Activated T-helper 1 cell treated with anti-CD3 and anti-CD28 coated beads, Interleukin-2, amount 50 U/mL, for 16 hours (primary cell): Measurements from ENCODE around the gene RAB40B.
A peak's percentile ranks its signal among the peaks of the same experiment; 100 is the strongest.
"Not testable (repeated sequence)": the region's sequence is repeated elsewhere in the genome, so short reads cannot be mapped to it uniquely, and the experiment has no call there.

Source experiments
- DNase-seq, 2 donors: peaks; one replicate each; pipeline ENCODE4 v3.0.0-alpha.2; 2020; ENCODE audit warnings: low read depth in 1 of 2, low spot score in 1 of 2

The RAB40B gene

GRCh38 chr17:82698065-82698973 lies at the start of gene RAB40B:
TSS of gene RAB40B (minus strand) at chr17:82698698. CDS start at chr17:82698596, 102 bp downstream.
- DNase-seq, result peak; percentile 98

- DNase-seq, result no peak
These were observed 47.0 kb upstream of the RAB40B start for GRCh38 chr17:82745524-82745923.

GRCh38 chr17:82744736-82745135 lies 46.2 kb upstream of the RAB40B start:
- not testable (repeated sequence) for DNase-seq

GRCh38 chr17:82743344-82744219 lies 45.1 kb upstream of the RAB40B start:
- no peak for DNase-seq

- DNase-seq, result no peak
These were observed 42.6 kb upstream of the RAB40B start for GRCh38 chr17:82740906-82741759.

GRCh38 chr17:82737967-82738877 lies 39.7 kb upstream of the RAB40B start:
- no peak for DNase-seq

- DNase-seq, result no peak
These were observed 38.1 kb upstream of the RAB40B start for GRCh38 chr17:82736511-82737185.

GRCh38 chr17:82734987-82735866 lies 36.7 kb upstream of the RAB40B start, which contains the start of gene FN3K:
TSS of gene FN3K (plus strand) at chr17:82735615. CDS start at chr17:82735637, 22 bp downstream.
- DNase-seq, result peak in 1 of 2 donors; percentile 15

GRCh38 chr17:82732118-82732743 lies 33.7 kb upstream of the RAB40B start:
- no peak for DNase-seq

- DNase-seq, result no peak
These were observed 31.2 kb upstream of the RAB40B start for GRCh38 chr17:82729479-82730260.

GRCh38 chr17:82726427-82726826 lies 27.9 kb upstream of the RAB40B start:
- DNase-seq, result no peak

GRCh38 chr17:82723169-82723807 lies 24.8 kb upstream of the RAB40B start:
- no peak for DNase-seq

- DNase-seq, result no peak
These were observed 24.0 kb upstream of the RAB40B start for GRCh38 chr17:82722341-82723013.

- DNase-seq, result no peak
These were observed 21.7 kb upstream of the RAB40B start for GRCh38 chr17:82720204-82720603.

GRCh38 chr17:82718986-82719685 lies 20.6 kb upstream of the RAB40B start:
- no peak for DNase-seq
